Measurements from ENCODE around the gene RBM7. TPM values are rescaled to one million over a fixed set of nuclear protein-coding genes. Genes with fewer than 3 reads are reported as not detected.
A peak's percentile ranks its signal among the peaks of the same experiment; 100 is the strongest.

RBM7 gene
- total RNA-seq, 1 experiment from 2014 or later: 43.0 TPM

GRCh38 chr11:114396916-114397315 is 3.5 kb upstream of the RBM7 start:
- no peak for DNase-seq (ENCODE audit: low read depth)

GRCh38 chr11:114397349-114397982 is 3.0 kb upstream of the RBM7 start:
- no peak for DNase-seq (ENCODE audit: low read depth)

GRCh38 chr11:114398303-114398920 is 2.1 kb upstream of the RBM7 start:
- no peak for DNase-seq (ENCODE audit: low read depth)

DNA sequence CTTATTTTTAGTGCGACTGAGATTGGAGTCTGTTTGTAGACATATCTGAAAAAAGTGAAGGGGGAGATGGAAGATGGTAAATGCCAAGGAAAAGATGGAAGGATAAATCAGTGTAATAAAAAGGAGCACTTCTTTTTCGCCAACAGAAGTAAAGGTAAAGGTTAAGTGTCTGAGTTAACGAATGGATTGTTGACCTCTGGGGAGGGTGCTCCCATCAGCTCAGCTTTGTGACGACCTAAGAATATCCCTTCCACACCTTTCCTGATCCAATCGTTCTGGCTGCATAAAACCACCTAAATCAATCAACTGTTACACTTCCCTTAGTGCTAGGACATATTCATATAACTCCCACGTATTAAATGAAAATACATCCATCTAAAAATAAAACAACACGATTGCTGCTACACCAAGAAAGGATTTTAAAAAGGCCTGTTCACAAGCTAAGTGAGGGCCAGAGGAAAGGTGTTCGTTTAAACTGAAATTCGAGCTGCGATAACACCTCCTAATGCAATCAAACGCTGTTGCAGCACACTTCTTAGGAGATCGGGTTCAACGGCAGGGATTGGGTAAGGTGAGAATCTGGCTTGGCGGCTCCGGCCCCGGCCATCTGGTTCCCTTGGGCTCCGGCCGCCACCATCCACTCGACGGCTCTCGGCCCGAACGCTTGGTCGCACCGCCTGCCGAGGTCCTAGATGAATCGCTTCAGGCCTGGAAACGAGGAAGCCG is 813 bp upstream of the RBM7 start:
- no peak for DNase-seq (ENCODE audit: low read depth)

GRCh38 chr11:114400915-114401223 is 403 bp downstream of the RBM7 start:
- no peak for DNase-seq (ENCODE audit: low read depth)

DNA sequence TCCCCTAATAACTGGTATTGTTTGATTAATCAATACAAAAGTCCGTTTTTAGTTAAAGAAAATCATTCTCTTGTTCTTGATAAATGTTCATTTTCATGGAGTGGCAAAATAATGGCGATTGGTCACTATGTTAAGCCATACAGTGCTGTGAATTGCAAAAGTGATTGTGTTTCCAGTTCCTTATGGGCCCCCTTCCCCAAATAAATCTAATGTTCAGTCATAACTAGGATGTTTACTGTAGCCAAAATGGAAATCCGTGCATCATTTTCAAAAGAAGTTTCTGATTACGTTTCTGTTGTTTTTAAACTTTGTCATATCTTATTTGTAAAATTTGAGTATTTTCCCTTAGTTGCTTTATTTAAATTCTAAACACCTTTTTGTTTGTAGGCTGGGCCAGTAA is 845 bp downstream of the RBM7 start:
- DNase-seq (ENCODE audit: low read depth): no peak

DNA sequence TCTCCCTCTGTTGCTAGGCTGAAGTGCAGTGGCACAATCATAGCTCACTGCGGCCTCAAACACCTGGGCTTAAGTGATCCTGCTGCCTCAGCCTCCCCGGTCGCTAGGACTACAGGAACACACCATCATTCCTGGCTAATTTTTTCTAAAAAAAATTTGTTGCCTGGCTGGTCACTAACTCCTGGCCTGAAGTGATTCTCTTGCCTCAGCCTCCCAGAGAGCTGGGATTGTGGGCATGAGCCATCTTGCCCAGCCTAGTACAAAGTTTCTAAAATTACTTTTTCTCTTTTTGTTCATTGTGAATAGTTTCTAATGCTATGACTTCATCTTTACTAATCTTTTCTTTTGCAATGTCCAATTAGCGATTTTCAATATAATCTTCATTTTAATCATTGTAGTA is 12.5 kb downstream of the RBM7 start:
- DNase-seq (ENCODE audit: low read depth): no peak

DNA sequence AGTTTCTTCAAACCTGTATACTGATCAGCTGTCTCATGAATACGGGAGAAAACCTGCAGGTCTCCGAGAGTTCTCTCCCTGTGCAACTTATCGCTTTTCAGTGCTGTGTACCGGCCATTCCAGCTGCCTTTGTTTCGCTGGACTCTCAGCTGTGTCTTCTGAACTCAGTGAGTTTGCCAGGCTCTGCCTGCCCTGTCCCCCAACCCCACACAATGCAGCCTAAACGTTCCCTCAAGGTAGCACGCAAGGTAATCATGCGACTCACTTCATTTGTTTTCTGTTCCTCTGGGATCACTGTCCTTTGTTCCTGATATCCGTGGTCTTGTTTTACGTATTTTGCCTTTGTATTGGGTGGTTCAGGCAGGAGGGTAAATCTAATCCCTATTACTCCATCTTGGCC is 13.5 kb downstream of the RBM7 start:
- no peak for DNase-seq (ENCODE audit: low read depth)

DNA sequence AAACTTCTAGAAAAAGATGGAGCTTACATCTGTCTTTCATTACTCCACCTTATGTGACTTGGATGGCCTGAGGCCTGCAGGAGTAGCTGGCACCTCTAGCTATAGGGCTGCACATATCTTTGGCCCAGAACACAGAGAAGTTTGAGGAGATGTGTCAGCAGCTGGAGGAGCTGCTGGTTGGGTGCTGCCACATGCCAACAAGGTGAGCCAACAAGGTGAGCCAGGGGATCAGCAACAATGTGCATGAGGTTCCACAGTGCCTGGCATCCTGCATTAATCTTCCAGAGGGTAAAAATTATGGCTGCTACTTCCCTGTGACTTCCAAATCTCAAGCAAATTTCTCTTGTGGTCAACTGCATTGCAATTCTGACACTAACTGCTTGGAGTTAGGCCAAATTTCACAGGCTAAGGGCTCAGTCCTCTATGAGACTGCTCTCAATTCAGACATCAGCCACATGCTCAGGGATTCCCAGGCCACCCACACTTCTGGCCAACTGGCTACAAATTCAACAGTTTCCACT is 16.0 kb downstream of the RBM7 start:
- no peak for DNase-seq (ENCODE audit: low read depth)

DNA sequence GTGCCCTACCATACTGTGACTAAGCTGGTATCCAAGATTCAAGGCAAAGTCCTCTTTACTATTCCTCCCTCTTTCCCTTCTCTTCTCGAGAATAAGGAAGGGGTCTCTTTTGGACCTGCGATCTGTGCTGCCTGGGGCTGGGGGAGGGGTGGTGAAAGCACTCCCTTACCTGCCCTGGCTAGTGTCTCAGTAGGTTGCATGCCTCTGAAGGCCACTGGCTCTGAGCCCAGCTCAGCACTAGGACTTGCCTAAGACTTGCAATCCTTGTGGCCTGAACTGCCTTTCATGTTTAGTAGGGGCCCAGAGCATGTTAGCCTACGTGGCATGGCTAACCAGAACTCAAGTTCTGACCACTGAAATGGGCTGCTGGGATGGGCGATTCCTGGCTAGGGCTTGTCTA is 25.8 kb downstream of the RBM7 start:
- no peak for DNase-seq (ENCODE audit: low read depth)

- DNase-seq (ENCODE audit: low read depth): no peak
Observed at GRCh38 chr11:114430290-114430689, 29.8 kb downstream of the RBM7 start.

GRCh38 chr11:114432893-114433292 is 32.4 kb downstream of the RBM7 start:
- no peak for DNase-seq (ENCODE audit: low read depth)

GRCh38 chr11:114433376-114433775 is 32.9 kb downstream of the RBM7 start:
- DNase-seq (ENCODE audit: low read depth): no peak

DNA sequence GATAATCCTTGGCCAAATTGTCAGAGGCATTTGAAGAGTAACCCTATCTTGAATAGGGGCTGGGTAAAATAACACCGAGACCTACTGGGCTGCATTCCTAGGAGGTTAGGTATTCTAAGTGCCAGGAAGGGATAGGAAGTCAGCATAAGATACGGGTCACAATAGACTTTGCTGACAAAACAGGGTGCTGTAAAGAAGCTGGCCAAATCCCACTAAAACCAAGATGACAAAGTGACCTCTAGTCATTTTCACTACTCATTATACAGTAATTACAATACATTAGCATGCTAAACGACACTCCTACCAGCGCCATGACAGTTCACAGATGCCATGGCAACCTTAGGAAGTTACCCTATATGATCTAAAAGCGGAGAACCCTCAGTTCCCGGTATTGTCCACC is 37.8 kb downstream of the RBM7 start:
- peak; percentile 11 for DNase-seq (ENCODE audit: low read depth)

DNA sequence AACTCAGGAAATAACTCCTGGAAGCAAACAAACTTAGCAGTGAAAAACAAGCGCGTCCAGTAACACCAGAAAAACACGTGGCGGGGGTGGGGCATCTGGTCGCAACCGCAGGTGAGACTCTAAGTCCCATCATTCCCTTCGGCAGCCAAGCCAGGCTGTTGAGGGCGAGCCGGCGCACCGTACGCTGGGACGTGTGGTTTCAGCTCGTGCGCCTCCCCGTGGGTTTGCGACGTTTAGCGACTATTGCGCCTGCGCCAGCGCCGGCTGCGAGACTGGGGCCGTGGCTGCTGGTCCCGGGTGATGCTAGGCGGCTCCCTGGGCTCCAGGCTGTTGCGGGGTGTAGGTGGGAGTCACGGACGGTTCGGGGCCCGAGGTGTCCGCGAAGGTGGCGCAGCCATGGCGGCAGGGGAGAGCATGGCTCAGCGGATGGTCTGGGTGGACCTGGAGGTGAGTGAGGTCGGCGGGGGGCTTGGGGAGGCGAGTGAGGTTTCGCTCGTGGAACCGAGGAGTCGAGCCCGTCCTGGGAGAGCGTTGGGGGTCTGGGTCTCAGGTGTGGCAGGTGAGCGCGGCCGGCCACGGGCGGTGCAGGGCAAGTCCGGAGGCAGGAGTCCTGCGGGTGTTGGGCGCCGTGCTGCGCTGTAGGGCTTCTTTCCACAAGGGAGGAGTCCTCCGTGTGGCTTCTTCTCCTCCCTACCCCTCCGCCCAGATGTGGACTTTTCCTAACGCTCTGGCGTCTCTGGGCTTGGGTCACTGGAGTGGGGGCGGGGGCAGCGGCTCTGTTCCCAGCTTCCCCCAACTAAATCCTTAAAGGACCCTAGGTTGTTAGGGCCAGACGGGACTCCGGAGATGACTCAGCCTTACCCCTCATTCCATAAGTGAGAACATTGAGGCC is 39.0 kb downstream of the RBM7 start, which contains the start of gene REXO2:
Gene REXO2 (plus strand): TSS at position 239 of the 892 bp plus-strand sequence. CDS start 62 bp downstream, at position 301.
- peak; percentile 93 for DNase-seq (ENCODE audit: low read depth)

DNA sequence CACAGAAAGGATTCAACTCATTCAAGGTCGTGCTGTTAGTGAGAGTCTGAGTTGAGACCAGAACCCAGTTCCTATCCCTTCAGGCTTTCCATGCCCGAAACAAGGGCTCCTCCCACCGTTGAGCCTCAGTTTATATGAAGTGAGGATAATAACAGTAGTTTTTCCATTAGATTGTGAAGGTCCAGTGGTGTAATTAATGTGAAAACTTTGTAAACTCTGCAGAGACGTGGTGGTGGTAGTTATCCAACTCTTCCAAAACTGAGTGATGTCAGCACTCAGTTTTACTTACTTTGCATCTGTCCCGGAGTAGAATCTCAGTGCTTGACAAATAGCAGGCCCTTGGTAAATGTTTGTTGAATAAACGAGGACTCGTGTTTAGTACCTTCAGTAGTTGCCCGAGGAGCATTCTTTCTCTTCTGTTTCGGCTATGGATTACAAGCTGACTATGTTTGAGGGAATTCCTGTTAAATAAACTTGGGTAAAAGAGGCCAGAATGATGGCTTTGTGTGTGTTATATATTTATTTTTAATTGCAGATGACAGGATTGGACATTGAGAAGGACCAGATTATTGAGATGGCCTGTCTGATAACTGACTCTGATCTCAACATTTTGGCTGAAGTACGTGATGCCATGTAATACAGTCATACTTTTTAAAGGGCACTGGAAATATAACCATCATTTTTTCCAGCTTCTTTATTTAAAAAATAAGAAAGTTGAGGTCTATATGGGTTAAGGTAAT is 39.8 kb downstream of the RBM7 start:
- DNase-seq (ENCODE audit: low read depth): no peak

DNA sequence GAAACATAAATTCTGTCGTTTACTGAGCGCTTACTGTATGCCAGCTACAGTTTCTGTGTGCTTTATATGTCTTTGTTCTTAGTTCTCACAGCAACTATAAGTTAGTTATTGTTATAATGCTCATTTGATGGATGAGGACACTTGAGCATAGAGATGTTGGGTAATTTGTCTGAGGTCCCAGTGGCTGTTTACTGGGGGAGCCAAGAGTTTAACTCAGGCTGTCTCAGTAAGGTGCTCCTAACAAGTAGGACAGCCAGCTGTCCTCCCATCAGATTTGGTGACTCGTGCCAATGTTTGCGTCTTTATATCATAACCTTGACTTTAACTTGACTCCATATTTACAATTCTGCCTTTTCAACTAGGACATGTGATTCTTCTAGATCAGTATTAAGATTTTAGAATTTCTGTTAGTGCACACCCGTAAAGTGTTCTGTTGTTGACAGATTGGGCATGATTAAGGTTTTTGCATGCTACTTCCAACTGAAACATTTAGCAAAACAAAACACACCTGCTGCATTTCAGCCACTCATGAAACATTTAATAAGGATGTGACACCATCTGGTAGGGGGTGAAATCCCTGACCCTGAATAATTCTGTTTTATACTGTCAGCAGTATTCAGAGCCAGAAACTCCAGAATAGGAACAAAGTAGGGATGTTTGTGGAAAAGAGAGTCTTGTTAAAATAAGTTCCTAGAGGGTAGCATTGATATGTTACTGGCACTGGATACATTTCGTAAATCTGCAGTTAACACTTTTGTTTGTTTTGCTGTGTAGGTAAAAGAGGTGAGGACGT is 40.7 kb downstream of the RBM7 start:
- no peak for DNase-seq (ENCODE audit: low read depth)

- no peak for DNase-seq (ENCODE audit: low read depth)
Observed at GRCh38 chr11:114441921-114442320, 41.5 kb downstream of the RBM7 start.

DNA sequence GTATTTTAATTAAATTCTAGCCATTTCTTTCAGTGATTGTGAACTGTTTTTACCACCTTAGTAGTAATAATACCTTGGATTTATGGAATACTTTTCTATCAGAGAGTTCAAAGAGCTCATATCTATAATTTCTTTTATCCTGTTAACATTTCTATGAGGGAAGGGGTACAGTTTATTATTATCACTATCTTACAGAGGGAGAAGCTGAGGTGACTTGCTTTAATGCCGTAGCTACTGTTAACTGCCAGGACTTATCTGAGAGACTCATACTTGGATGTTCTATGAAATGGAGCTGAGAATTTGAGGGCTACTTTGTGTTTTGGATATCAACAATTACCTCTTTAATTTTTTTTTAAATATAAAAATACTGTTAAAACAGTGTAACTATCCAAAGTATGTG is 42.1 kb downstream of the RBM7 start:
- DNase-seq (ENCODE audit: low read depth): no peak

GRCh38 chr11:114447444-114447843 is 47.0 kb downstream of the RBM7 start:
- DNase-seq (ENCODE audit: low read depth): no peak

Measured in HT1080 (cell line).